ENCODE measurements around the gene ZNF555. TPM values are rescaled to one million over a fixed set of nuclear protein-coding genes. Genes with fewer than 3 reads are reported as not detected.

Gene ZNF555
- 2.2 to 2.9 TPM (median 2.7 TPM) in 5 replicates for total RNA-seq (2022; extraction: Qiagen RNA extraction; ENCODE audit: low read depth)

GRCh38 chr19:2840794-2841791 lies at the start of gene ZNF555:
Gene ZNF555, plus strand, starts transcription at chr19:2841475. Its CDS starts 98 bp downstream, at chr19:2841573.

GRCh38 chr19:2819540-2820111 lies 21.6 kb upstream of the ZNF555 start, which contains the start of gene ZNF554:
Gene ZNF554, plus strand, starts transcription at chr19:2819868. Its CDS starts 204 bp downstream, at chr19:2820072.

GRCh38 chr19:2867025-2867991 lies 26.0 kb downstream of the ZNF555 start, which contains the start of gene ZNF556:
Gene ZNF556, plus strand, starts transcription at chr19:2867335. Its CDS starts 87 bp downstream, at chr19:2867422.

GRCh38 chr19:2900296-2901252 lies 59.3 kb downstream of the ZNF555 start, which contains the start of gene ZNF57:
Gene ZNF57, plus strand, starts transcription at chr19:2900928. Its CDS starts 118 bp downstream, at chr19:2901046.

Other genes with a start within 250 kb of the ZNF555 start
- 0.05 to 0.09 TPM (median 0.06 TPM) in 4 of 5 replicates, not detected in the other for gene GNG7, start 138.8 kb upstream of the ZNF555 start, total RNA-seq (2022; extraction: Qiagen RNA extraction; ENCODE audit: low read depth)
- 3.3 to 4.1 TPM (median 3.9 TPM) in 5 replicates for gene DIRAS1, start 120.1 kb upstream of the ZNF555 start, total RNA-seq (2022; extraction: Qiagen RNA extraction; ENCODE audit: low read depth)
- 24.8 to 30.9 TPM (median 28.5 TPM) in 5 replicates for gene SLC39A3, start 101.5 kb upstream of the ZNF555 start, total RNA-seq (2022; extraction: Qiagen RNA extraction; ENCODE audit: low read depth)
- 59.2 to 84.2 TPM (median 75.9 TPM) in 5 replicates for gene SGTA, start 58.2 kb upstream of the ZNF555 start, total RNA-seq (2022; extraction: Qiagen RNA extraction; ENCODE audit: low read depth)
- gene THOP1, start 56.0 kb upstream of the ZNF555 start, total RNA-seq (2022; extraction: Qiagen RNA extraction; ENCODE audit: low read depth) = 80.4 to 111 TPM (median 99.5 TPM) in 5 replicates
- gene ZNF554, start 21.6 kb upstream of the ZNF555 start, total RNA-seq (2022; extraction: Qiagen RNA extraction; ENCODE audit: low read depth) = 0.86 to 1.5 TPM (median 0.93 TPM) in 5 replicates
- 0.01 to 0.05 TPM in 2 of 5 replicates, not detected in the others for gene ZNF556, start 25.9 kb downstream of the ZNF555 start, total RNA-seq (2022; extraction: Qiagen RNA extraction; ENCODE audit: low read depth)
- gene ZNF57, start 59.5 kb downstream of the ZNF555 start, total RNA-seq (2022; extraction: Qiagen RNA extraction; ENCODE audit: low read depth) = 1.9 to 3.2 TPM (median 2.0 TPM) in 5 replicates
- 1.3 to 2.1 TPM (median 1.4 TPM) in 5 replicates for gene ZNF77, start 103.5 kb downstream of the ZNF555 start, total RNA-seq (2022; extraction: Qiagen RNA extraction; ENCODE audit: low read depth)
- 3.1 to 6.5 TPM (median 5.1 TPM) in 5 replicates for gene TLE6, start 136.1 kb downstream of the ZNF555 start, total RNA-seq (2022; extraction: Qiagen RNA extraction; ENCODE audit: low read depth)
- 2.3 to 4.4 TPM (median 3.1 TPM) in 5 replicates for gene TLE2, start 187.8 kb downstream of the ZNF555 start, total RNA-seq (2022; extraction: Qiagen RNA extraction; ENCODE audit: low read depth)
- gene TLE5, start 221.0 kb downstream of the ZNF555 start, total RNA-seq (2022; extraction: Qiagen RNA extraction; ENCODE audit: low read depth) = 167 to 247 TPM (median 239 TPM) in 5 replicates

All from A549 treated with CpdA at 1 μM for 4 hours (cell line).